Posterior cingulate gyrus (tissue), 11 donors: ENCODE measurements around the gene GLT1D1.

ENCODE experiments used
- DNase-seq, 10 donors: peaks; one replicate each; pipeline versions ENCODE4 v3.0.0 to v3.0.0-alpha.2; 2020 to 2021; ENCODE audit warnings: mixed read lengths in 3 of 10
- intact Hi-C: fragments of 100-400 bp; cut with DNase I; formaldehyde crosslinking; loops from one replicate; pipeline ENCODE4 v1.15.1; 2023

The GLT1D1 gene

DNA sequence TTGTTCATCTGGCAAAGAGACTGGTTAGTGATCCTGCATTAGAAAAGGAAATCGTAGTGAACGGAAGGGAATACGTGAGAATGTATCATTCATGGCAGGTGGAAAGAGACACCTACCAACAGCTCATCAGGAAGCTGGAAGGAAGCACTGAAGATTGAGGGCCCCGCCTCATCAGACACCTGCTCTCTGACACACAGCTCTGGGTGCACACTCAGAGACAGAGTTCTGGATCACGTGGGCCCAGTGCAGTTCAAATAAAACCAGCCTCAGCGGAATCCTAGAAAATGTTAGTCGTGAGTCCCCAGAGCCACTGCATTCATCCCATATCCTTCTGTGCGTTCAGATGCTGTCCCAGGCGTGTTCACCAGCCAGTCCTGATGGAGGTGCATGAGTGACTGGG is 129.7 kb downstream of the GLT1D1 start:
- intact Hi-C loops: no loop called here
- DNase-seq: no peak

GRCh38 chr12:128983371-128983770 is 130.1 kb downstream of the GLT1D1 start:
- no peak for DNase-seq
- intact Hi-C loops: no loop called here

DNA sequence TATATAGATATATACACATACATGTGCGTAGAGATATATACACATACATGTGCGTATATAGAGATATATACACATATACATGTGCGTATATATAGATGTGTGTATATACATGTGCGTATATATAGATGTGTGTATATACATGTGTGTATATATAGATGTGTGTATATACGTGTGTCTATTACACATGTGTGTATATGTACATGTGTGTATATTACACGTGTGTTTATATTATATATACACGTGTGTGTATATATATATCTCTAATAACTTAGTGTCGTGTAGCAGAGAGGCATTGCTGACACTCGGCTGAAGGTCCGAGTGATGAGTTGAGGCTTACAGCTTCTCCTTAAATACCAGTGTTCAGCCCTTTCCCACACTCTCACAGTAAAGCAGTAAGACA is 133.7 kb downstream of the GLT1D1 start:
- intact Hi-C loops: no loop called here

DNA sequence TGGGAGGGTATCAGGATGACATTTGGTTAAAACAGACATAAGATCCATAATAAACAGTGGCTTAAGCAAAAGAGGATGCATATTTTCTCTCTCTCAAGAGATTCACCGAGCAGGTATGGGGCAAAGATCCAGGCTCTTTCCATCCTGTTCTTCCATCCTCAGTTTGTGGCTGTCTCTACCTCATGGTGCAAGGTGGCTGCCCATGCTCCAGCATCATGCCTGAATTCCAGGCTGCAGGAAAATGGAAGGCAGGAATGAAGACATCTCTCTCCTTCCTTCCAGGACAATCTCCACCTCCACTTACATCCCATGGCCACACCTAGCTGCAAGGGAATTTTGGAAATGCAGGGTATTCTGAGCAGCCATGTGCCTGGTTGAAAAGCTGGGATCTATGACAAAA is 136.0 kb downstream of the GLT1D1 start:
- intact Hi-C loops: no loop called here

More for the DNA sequence above, 133.7 kb downstream of the GLT1D1 start:
- DNase-seq: no peak

GRCh38 chr12:128991716-128992115 is 138.4 kb downstream of the GLT1D1 start:
- intact Hi-C loops: no loop called here
- DNase-seq: no peak

More for the DNA sequence above, 136.0 kb downstream of the GLT1D1 start:
- no peak for DNase-seq

DNA sequence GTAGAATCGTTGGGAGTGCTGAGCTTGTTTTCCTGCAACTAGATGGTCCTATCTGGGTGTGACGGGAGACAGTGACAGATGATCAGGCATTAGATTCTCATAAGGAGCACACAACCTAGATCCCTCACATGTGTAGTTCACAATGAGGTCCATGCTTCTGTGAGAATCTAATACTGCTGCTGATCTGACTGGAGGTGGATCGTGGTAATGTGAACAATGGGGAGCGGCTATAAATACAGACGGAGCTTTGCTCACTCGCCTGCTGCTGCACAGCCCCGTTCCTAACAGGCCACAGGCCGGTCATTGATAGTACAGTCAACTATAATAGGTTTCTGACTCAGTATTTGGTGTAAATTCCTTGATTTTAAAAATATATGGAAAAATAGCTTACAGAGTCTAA is 138.8 kb downstream of the GLT1D1 start:
- intact Hi-C loops: no loop called here
- DNase-seq: no peak

DNA sequence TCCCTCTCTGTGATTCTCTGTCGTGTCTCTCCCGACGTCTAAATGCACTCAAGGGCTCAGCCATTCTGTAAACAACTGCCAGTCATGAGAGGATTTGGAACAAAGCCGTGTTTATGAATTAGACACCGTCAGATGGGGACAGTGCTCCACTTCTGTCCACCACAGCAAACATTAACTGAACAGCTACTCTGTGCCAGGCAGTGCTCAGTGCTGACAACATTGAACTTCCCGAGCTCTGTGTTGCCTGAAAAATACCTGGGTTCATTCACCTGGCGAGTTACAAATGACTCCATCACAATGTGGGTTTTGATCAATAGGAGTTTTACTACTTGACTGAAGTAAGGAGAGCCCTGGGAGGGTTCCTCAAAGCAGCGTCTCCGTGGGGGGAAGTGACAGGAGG is 139.3 kb downstream of the GLT1D1 start:
- intact Hi-C loops: no loop called here
- DNase-seq: no peak

GRCh38 chr12:128994856-128995255 is 141.6 kb downstream of the GLT1D1 start:
- no peak for DNase-seq
- intact Hi-C loops: no loop called here

GRCh38 chr12:128995619-128996018 is 142.3 kb downstream of the GLT1D1 start:
- intact Hi-C loops: no loop called here
- no peak for DNase-seq

DNA sequence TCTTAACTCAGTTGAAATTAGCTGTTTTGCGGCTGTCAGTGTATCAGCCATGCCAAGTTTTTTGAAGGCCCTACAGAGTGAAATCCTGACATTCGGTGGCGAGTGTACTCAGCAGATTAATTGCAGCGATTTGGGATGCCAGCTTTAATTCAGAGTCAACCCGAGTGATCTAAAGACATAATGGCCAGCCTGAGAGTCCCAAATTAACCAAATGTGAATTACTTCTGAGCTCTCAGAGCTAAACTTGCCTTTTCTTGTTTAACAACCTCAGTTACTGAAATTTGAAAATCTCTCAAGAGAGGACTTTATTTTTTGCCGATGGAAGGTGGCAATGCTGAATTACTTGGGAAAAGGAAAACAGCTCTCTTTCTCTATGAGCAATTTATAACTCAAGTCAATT is 148.5 kb downstream of the GLT1D1 start:
- no peak for DNase-seq
- intact Hi-C loops: no loop called here

DNA sequence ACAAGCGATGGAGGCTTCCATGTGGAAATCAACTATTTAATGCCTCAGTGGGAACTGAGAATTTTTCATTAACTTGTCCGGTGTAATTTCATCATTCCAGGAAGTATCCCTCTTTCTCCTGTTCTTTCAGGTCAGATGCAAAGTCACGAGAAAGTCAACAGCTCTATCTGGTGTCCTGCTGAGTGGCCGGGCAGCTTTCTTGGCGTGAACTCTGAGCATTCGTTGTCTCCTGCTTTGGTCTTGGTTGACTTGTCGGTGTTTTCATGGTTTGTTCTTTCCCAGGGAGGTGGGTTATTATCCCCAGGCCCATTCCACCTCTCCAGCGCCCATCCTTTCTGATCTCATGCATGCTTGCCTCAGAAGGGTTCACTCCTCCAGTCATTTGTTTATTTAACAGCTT is 149.1 kb downstream of the GLT1D1 start:
- DNase-seq: no peak
- intact Hi-C loops: no loop called here

DNA sequence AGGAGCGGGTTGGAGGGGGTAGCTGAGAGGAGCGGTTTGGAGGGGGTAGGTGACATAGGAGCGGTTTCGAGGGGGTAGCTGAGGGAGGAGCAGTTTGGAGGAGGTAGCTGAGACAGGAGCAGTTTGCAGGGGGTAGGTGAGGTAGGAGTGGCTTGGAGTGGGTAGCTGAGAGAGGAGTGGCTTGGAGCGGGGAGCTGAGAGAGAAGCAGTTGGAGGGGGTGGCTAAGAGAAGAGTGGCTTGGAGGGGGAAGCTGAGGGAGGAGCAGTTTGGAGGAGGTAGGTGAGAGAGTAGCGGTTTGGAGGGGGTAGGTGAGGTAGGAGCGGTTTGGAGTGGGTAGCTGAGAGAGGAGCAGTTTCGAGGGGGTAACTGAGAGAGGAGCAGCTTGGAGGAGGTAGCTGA is 152.1 kb downstream of the GLT1D1 start:
- intact Hi-C loops: no loop called here
- no peak for DNase-seq

DNA sequence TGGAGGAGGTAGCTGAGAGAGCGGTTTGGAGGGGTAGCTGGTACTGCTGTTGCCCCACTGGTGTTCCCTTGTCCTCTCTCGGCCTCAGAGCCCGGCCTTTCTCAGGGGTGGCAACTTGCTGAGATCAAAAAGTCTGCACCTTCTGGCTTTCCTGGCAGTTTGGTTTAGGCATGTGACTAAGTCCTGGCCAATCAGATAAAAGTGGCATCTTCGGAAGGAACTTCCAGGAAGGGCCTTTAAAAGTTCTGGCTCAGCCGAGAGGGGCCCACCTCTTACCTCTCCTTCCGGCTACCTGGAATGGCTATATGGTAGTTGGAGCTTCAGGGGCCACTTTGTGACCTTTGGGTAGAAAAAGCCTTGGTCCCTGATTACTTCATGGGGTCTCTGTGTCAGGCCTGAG is 152.6 kb downstream of the GLT1D1 start:
- DNase-seq: no peak
- intact Hi-C loops: no loop called here

DNA sequence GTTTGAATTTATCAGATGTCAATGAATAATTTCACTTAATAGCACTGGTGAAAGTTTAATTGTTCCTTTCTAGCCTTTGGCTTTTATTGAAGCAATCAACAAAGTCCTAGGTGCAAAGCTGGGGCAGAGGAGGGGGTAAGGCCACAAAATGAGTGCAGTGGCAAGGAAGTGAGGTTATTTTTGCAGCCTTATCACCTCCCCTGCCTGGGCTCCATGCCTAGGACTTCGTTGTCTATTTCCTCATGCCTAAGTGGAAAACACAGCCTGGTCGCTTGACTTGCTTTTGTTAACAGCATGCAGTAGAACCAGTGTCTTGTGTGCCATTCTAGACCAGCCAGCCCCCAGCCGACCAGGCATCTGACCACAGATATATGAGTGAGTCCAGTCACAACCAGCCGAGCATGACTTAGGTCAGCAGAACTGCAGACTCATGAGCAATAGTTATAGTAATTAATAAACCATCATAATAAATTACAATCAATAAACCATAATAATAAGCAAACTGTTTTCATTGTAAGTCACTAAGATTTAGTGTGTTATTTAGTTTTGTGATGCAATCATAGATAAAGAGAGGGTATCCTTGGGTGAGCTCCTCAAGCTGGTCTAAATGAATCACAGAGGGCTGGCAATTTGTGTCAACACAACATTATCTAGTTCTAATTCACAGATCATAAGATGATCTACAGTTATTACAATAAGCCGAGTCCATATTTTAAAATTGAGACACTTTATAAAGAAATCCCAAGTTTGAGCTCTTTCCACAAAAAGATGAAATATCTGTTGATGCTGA is 156.8 kb downstream of the GLT1D1 start:
- intact Hi-C loops: no loop called here
- no peak for DNase-seq

DNA sequence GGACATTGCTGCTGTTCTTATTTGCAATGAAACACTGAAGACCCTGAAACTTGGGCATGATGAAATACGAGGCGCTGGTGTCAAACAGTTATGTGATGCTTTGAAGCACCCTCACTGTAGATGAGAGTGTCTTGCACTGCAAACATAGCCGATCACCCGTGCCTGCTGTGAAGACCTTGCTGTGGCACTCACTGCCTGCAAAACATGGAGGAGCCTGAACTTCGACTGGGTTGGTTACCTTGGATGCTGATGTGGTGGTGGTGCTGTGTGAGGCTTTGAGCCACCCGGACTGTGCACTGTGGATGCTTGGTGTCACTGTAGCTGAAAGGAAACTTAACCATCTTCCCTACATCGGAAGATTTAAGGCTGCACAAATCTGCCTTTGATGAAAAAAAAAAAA is 162.9 kb downstream of the GLT1D1 start:
- intact Hi-C loops: no loop called here
- no peak for DNase-seq

DNA sequence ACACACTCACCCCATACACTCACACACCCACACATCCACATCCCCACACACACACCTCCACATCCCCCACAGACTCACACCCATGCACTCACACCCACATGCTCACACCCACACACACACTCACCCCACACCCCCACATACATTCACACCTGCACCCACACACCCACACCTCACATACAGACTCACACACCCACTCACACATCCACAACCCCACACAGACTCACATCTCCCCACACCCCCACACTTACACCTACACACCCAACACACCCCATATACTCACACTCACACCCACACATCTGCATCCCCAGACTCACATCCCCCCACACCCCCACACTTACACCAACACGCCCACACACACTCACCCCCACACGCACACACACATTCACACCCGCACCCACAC is 171.8 kb downstream of the GLT1D1 start:
- DNase-seq: no peak
- intact Hi-C loops: no loop called here

DNA sequence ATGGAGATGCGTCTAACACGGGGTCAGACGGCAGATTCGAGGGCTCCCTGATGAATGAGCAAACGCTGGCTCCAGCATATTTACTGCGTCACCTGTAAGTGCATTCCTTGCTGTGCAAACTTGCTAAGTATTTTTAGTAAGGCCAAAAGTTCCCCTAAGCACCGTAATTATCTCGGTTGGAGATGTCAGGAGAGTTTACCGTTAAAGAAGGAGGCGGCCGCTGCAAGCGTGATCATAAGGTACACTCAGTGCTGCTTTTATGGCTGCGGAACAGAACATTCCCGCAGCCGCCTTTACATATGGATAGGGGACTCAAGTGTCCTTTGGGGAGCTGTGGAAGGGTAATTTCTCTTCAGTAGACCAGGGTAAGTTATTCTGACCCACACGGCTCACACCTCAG is 175.6 kb downstream of the GLT1D1 start:
- intact Hi-C loops: no loop called here
- DNase-seq: no peak
